GM23248 (cell line): ENCODE results near the gene DUSP10.

Source experiments
- EZH2 ChIP-seq: fragments of 200-600 bp; sonication (generic); IDR thresholded peaks from 2 replicates; pipeline ENCODE4 v1.6.1; 2018; ENCODE audit warnings: antibody characterized with exemption, mild to moderate bottlenecking; ENCODE audit not compliant: insufficient read depth, poor library complexity, severe bottlenecking
- EZH2phosphoT487 ChIP-seq: fragments of 200-600 bp; sonication (generic); IDR thresholded peaks from 2 replicates; pipeline ENCODE4 v1.6.1; 2018; ENCODE audit warnings: antibody characterized with exemption, moderate library complexity, mild to moderate bottlenecking, low read depth; ENCODE audit not compliant: insufficient read depth

DNA sequence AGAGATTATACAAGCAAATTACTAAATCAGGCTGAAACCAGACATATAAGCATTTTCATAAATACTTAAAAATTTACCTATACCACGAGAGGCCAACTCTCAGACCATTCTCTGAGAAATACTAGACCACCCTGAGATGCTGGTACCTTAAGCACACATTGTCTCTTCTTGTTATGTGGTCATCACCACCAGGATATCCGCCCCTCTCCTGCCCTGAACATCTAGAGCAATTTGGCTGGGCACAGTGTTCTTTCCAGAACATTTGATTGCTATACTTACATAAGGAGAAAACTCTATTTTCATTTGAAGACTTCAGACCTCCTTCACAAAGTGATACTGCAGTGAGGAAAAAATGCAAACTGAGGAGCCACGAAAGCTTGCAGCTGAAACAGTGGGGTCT lies 36.2 kb upstream of the DUSP10 start:
- TF ChIP-seq EZH2phosphoT487 (no peak), EZH2 (no peak)
